ENCODE results near the gene STK36. TPM values are rescaled to one million over a fixed set of nuclear protein-coding genes. Genes with fewer than 3 reads are reported as not detected.
A peak's percentile ranks its signal among the peaks of the same experiment; 100 is the strongest.

Gene STK36
- total RNA-seq, 1 donor from 2014 or later, result 75.1 TPM

GRCh38 chr2:218642786-218643185 lies 29.1 kb upstream of the STK36 start:
- Mint-ChIP-seq H3K27me3 (ENCODE audit: unreplicated experiment) (peaks cover 6% of the 10 kb centered on the region), H3K4me3 (ENCODE audit: unreplicated experiment) (no peak overlapping the region), H3K9me3 (ENCODE audit: unreplicated experiment) (no peaks in the 10 kb centered on the region), H3K27ac (ENCODE audit: unreplicated experiment) (peak overlapping the region; percentile 36), H3K36me3 (ENCODE audit: low read depth, unreplicated experiment) (peaks cover 27% of the 10 kb centered on the region), H3K4me1 (ENCODE audit: unreplicated experiment) (peaks cover 11% of the 10 kb centered on the region)
- no peak for DNase-seq (ENCODE audit: low spot score)
- TF ChIP-seq CTCF (IDR thresholded peaks at IDR 0.05; ENCODE audit: unreplicated experiment), result no peak

- no peak overlapping the region for H3K4me3 Mint-ChIP-seq (ENCODE audit: unreplicated experiment)
- no peak for DNase-seq (ENCODE audit: low spot score)
- H3K9me3 Mint-ChIP-seq (ENCODE audit: unreplicated experiment), result no peaks in the 10 kb centered on the region
- peaks cover 11% of the 10 kb centered on the region for H3K4me1 Mint-ChIP-seq (ENCODE audit: unreplicated experiment)
- peaks cover 6% of the 10 kb centered on the region for H3K27me3 Mint-ChIP-seq (ENCODE audit: unreplicated experiment)
- no peak overlapping the region for H3K27ac Mint-ChIP-seq (ENCODE audit: unreplicated experiment)
- no peak for TF ChIP-seq CTCF (IDR thresholded peaks at IDR 0.05; ENCODE audit: unreplicated experiment)
- H3K36me3 Mint-ChIP-seq (ENCODE audit: low read depth, unreplicated experiment), result peaks cover 23% of the 10 kb centered on the region
Observed at GRCh38 chr2:218643751-218644310, 28.1 kb upstream of the STK36 start.

GRCh38 chr2:218644721-218645120 lies 27.2 kb upstream of the STK36 start:
- Mint-ChIP-seq H3K4me3 (ENCODE audit: unreplicated experiment) (no peak overlapping the region), H3K27ac (ENCODE audit: unreplicated experiment) (peak overlapping the region; percentile 32), H3K27me3 (ENCODE audit: unreplicated experiment) (peaks cover 6% of the 10 kb centered on the region), H3K36me3 (ENCODE audit: low read depth, unreplicated experiment) (peaks cover 17% of the 10 kb centered on the region), H3K4me1 (ENCODE audit: unreplicated experiment) (peaks cover 11% of the 10 kb centered on the region), H3K9me3 (ENCODE audit: unreplicated experiment) (no peaks in the 10 kb centered on the region)
- no peak for TF ChIP-seq CTCF (IDR thresholded peaks at IDR 0.05; ENCODE audit: unreplicated experiment)
- DNase-seq (ENCODE audit: low spot score), result no peak

- H3K27ac Mint-ChIP-seq (ENCODE audit: unreplicated experiment), result peak overlapping the region; percentile 32
- DNase-seq (ENCODE audit: low spot score), result no peak
- H3K9me3 Mint-ChIP-seq (ENCODE audit: unreplicated experiment), result no peaks in the 10 kb centered on the region
Observed at GRCh38 chr2:218645126-218645525, 26.8 kb upstream of the STK36 start.

More at GRCh38 chr2:218645126-218645525, 26.8 kb upstream of the STK36 start:
- Mint-ChIP-seq H3K4me1 (ENCODE audit: unreplicated experiment) (peaks cover 11% of the 10 kb centered on the region), H3K4me3 (ENCODE audit: unreplicated experiment) (no peak overlapping the region), H3K36me3 (ENCODE audit: low read depth, unreplicated experiment) (peaks cover 15% of the 10 kb centered on the region), H3K27me3 (ENCODE audit: unreplicated experiment) (peaks cover 6% of the 10 kb centered on the region)
- TF ChIP-seq CTCF (IDR thresholded peaks at IDR 0.05; ENCODE audit: unreplicated experiment), result no peak
